AG09319 (cell line): Measurements from ENCODE around the gene GPR171.

Experiments used
- DNase-seq: peaks from one replicate; pipeline ENCODE4 v3.0.0-alpha.2; 2010; ENCODE audit warnings: low read depth; ENCODE audit errors: extremely low read depth
- CTCF ChIP-seq: IDR thresholded peaks from 2 replicates; pipeline ENCODE4 v1.5.1; 2011; ENCODE audit warnings: low read depth, mild to moderate bottlenecking, inconsistent platforms, low read length, moderate library complexity

Gene GPR171

GRCh38 chr3:151192545-151192944 is 10.5 kb downstream of the GPR171 start:
- DNase-seq = no peak
- no peak for TF ChIP-seq CTCF

GRCh38 chr3:151191095-151191494 is 11.9 kb downstream of the GPR171 start:
- DNase-seq = no peak
- no peak for TF ChIP-seq CTCF

GRCh38 chr3:151183265-151183671 is 19.7 kb downstream of the GPR171 start:
- TF ChIP-seq CTCF = no peak
- no peak for DNase-seq

- TF ChIP-seq CTCF = no peak
- DNase-seq = no peak
Observed at GRCh38 chr3:151182349-151183079, 20.5 kb downstream of the GPR171 start.

GRCh38 chr3:151178208-151178845 is 24.7 kb downstream of the GPR171 start:
- DNase-seq = no peak
- no peak for TF ChIP-seq CTCF

- TF ChIP-seq CTCF = no peak
- DNase-seq = no peak
Observed at GRCh38 chr3:151175952-151176351, 27.1 kb downstream of the GPR171 start.

GRCh38 chr3:151174351-151174750 is 28.7 kb downstream of the GPR171 start:
- DNase-seq = no peak
- TF ChIP-seq CTCF = no peak
